Suppressor macrophage treated with lipopolysaccharide for 4 hours (primary cell): ENCODE data around the gene RAB35.

ENCODE experiments used
- DNase-seq: peaks from one replicate; pipeline ENCODE4 v3.0.0-alpha.2; 2020

Gene RAB35

GRCh38 chr12:120102189-120103043, 14.1 kb downstream of the RAB35 start:
- peak; percentile 38 for DNase-seq

GRCh38 chr12:120101617-120102016, 14.9 kb downstream of the RAB35 start:
- no peak for DNase-seq

GRCh38 chr12:120101182-120101581, 15.4 kb downstream of the RAB35 start:
- peak; percentile 31 for DNase-seq

GRCh38 chr12:120100630-120101029, 15.9 kb downstream of the RAB35 start:
- no peak for DNase-seq

- no peak for DNase-seq
Measured at GRCh38 chr12:120099738-120100137, 16.8 kb downstream of the RAB35 start.

- DNase-seq = no peak
Measured at GRCh38 chr12:120098756-120099470, 17.6 kb downstream of the RAB35 start.

- no peak for DNase-seq
Measured at GRCh38 chr12:120096671-120097202, 19.8 kb downstream of the RAB35 start.

- no peak for DNase-seq
Measured at GRCh38 chr12:120095736-120096135, 20.8 kb downstream of the RAB35 start.

- DNase-seq = no peak
Measured at GRCh38 chr12:120095331-120095730, 21.2 kb downstream of the RAB35 start.

- DNase-seq = no peak
Measured at GRCh38 chr12:120094485-120094884, 22.1 kb downstream of the RAB35 start.

GRCh38 chr12:120093592-120094355, 22.8 kb downstream of the RAB35 start:
- DNase-seq = no peak

- DNase-seq = no peak
Measured at GRCh38 chr12:120093336-120093591, 23.3 kb downstream of the RAB35 start.

- DNase-seq = no peak
Measured at GRCh38 chr12:120092551-120093335, 23.8 kb downstream of the RAB35 start.

- no peak for DNase-seq
Measured at GRCh38 chr12:120091371-120092090, 25.0 kb downstream of the RAB35 start.

- no peak for DNase-seq
Measured at GRCh38 chr12:120090626-120091295, 25.8 kb downstream of the RAB35 start.

- DNase-seq = no peak
Measured at GRCh38 chr12:120090206-120090605, 26.3 kb downstream of the RAB35 start.

- DNase-seq = no peak
Measured at GRCh38 chr12:120089796-120090195, 26.8 kb downstream of the RAB35 start.

- DNase-seq = no peak
Measured at GRCh38 chr12:120089105-120089504, 27.4 kb downstream of the RAB35 start.

- DNase-seq = peak; percentile 98
Measured at GRCh38 chr12:120086801-120087621, 29.5 kb downstream of the RAB35 start.

- DNase-seq = no peak
Measured at GRCh38 chr12:120085920-120086645, 30.5 kb downstream of the RAB35 start.
